Heart left ventricle (tissue), 16 donors: Measurements from ENCODE around the gene ERBB4. TPM values are rescaled to one million over a fixed set of nuclear protein-coding genes. Genes with fewer than 3 reads are reported as not detected.

Source experiments
- ATAC-seq, 4 donors: fragments of 200-7000 bp; cut with Tn5 transposase; one replicate each; pipeline ENCODE4 v1.9.1; 2020 to 2022; ENCODE audit warnings: moderate library complexity in 4 of 4, mild to moderate bottlenecking in 3 of 4, moderate number of reproducible peaks in 1 of 4
- DNase-seq, 5 donors: peaks; one replicate each; pipeline ENCODE4 v3.0.0-alpha.2; 2020
- H3K27ac ChIP-seq, 12 donors: fragments of 200-600 bp; sonication (generic) in 4 of 12; one replicate each; pipeline versions ENCODE4 v1.5.0 to v1.8.0; 2016 to 2022; ENCODE audit warnings: mild to moderate bottlenecking in 2 of 12
- H3K27me3 ChIP-seq, 9 donors: fragments of 200-600 bp; sonication (generic) in 2 of 9; one replicate each; pipeline versions ENCODE4 v1.5.1 to v1.8.0; 2016 to 2022; ENCODE audit warnings: mild to moderate bottlenecking in 3 of 9
- H3K36me3 ChIP-seq, 9 donors: fragments of 200-600 bp; sonication (generic) in 2 of 9; one replicate each; pipeline versions ENCODE4 v1.5.0 to v1.8.0; 2018 to 2022; ENCODE audit warnings: mild to moderate bottlenecking in 2 of 9
- H3K4me1 ChIP-seq, 12 donors: fragments of 200-600 bp; sonication (generic) in 4 of 12; one replicate each; pipeline versions ENCODE4 v1.5.0 to v1.8.0; 2016 to 2022; ENCODE audit warnings: mild to moderate bottlenecking in 3 of 12
- H3K4me3 ChIP-seq, 12 donors: fragments of 200-600 bp; sonication (generic) in 4 of 12; one replicate each; pipeline versions ENCODE4 v1.5.0 to v1.8.0; 2017 to 2022; ENCODE audit warnings: mild to moderate bottlenecking in 9 of 12, moderate library complexity in 4 of 12
- H3K9me3 ChIP-seq, 12 donors: fragments of 200-600 bp; sonication (generic) in 4 of 12; one replicate each; pipeline versions ENCODE4 v1.5.0 to v1.8.0; 2016 to 2022; ENCODE audit warnings: mild to moderate bottlenecking in 1 of 12
- POLR2A ChIP-seq, 2 donors: fragments of 450-650 bp; IDR thresholded peaks; one replicate each; pipeline ENCODE4 v1.6.1; 2017; ENCODE audit warnings: antibody characterized with exemption in 2 of 2, mild to moderate bottlenecking in 2 of 2, moderate library complexity in 2 of 2
- WGBS, 4 donors: extraction: QIAGEN DNeasy Blood & Tissue Kit in 2 of 4; methylation state at CpG; one replicate each; pipeline versions ENCODE4 v1.1.5 to v1.1.7; 2013 to 2018; 5-methylcytosine and 5-hydroxymethylcytosine counted together
- intact Hi-C, 10 donors: fragments of 100-400 bp; cut with DNase I; formaldehyde crosslinking; loops; one replicate each; pipeline versions ENCODE4 v1.11.1 to v1.14.2; 2022
- polyA plus RNA-seq, 2 donors: library from polyadenylated mRNA; stranded (reverse); fragments of 200-250 nt; gene quantifications; one replicate each; pipeline ENCODE4 v1.2.3, GENCODE V29; 2013
- total RNA-seq, 9 donors: library from RNA; depleted of rRNA in 2 of 9; stranded (reverse); fragments of >200 nt in 2 of 9; fragmentation: NEBNext Ultra II Directional in 3 of 9; extraction: Animal tissue kit (Norgen Biotek cat#: 25700) in 3 of 9; gene quantifications; one replicate each; pipeline versions ENCODE4 v1.1.0 to v1.2.4, GENCODE V29; 2016 to 2023
- TF ChIP-seq, protein P1 (sequence below), 12 donors: fragments of 200-600 bp; sonication (generic) in 4 of 12; IDR thresholded peaks; one replicate each; pipeline versions ENCODE4 v1.5.0 to v1.8.0; 2018 to 2022; ENCODE audit warnings: antibody characterized with exemption in 12 of 12, mild to moderate bottlenecking in 5 of 12
- donor health status: ischemic (EF 13 %, LVEDD 7.1; RV severe dilation, severe dysfunction).
- donor health status: healthy with polysubstance abuse.
- donor health status: DM: no; HTN: yes; CAD: no.
- donor health status: DM: no; HTN: no; CAD: no.
- donor health status: ischemic (EF 25% LVEDD 6.9; RV normal size, moderate dysfunction).
- donor health status: ischemic (EF 25% LVEDD 5.7; RV mildly dilated, moderate dysfunction).
- donor health status: healthy.
- donor health status: DM: yes; HTN: yes; CAD: no.
- donor health status: ischemic (EF 35%, LVEDD 5.7; RV mildly dilated, moderate dysfunction).
- donor health status: nonischemic (EF 11% LVEDD 7.7; RV severe dilation, severe dysfunction).
- donor health status: DM: yes; HTN: yes; CAD: no.
- donor health status: PGD.
- donor health status: ischemic (EF 29% LVEDD 5.4; RV normal size, mild dysfunction).
- donor health status: nonischemic (EF 23%, LVEDD 6.1; RV moderate dilation, normal function).

The ERBB4 gene
- total and polyA plus RNA-seq, 11 donors, result 1.3 to 29.5 (median 11.7) TPM

GRCh38 chr2:211457325-211457724 is 1081.3 kb downstream of the ERBB4 start:
- H3K4me3 ChIP-seq, result no peak overlapping the region
- intact Hi-C loops, result loop anchor here in 3 of 10 donors (5.0 kb wide), 2 partner anchors 1100 to 1110 kb away; no protein-coding TSS in a partner anchor
- no peaks in the 10 kb centered on the region for H3K9me3 ChIP-seq
- DNase-seq (no peak), ATAC-seq (no peak)
- WGBS, 4 donors, result 35 to 66% (median 52%) methylated on average over 2 of the region's 2 CpGs
- peaks cover 0 to 4% (median 0%) of the 10 kb centered on the region in 12 donors for H3K4me1 ChIP-seq
- H3K36me3 ChIP-seq, result no peaks in the 10 kb centered on the region
- H3K27ac ChIP-seq, result no peak overlapping the region
- TF ChIP-seq, protein P1, sequence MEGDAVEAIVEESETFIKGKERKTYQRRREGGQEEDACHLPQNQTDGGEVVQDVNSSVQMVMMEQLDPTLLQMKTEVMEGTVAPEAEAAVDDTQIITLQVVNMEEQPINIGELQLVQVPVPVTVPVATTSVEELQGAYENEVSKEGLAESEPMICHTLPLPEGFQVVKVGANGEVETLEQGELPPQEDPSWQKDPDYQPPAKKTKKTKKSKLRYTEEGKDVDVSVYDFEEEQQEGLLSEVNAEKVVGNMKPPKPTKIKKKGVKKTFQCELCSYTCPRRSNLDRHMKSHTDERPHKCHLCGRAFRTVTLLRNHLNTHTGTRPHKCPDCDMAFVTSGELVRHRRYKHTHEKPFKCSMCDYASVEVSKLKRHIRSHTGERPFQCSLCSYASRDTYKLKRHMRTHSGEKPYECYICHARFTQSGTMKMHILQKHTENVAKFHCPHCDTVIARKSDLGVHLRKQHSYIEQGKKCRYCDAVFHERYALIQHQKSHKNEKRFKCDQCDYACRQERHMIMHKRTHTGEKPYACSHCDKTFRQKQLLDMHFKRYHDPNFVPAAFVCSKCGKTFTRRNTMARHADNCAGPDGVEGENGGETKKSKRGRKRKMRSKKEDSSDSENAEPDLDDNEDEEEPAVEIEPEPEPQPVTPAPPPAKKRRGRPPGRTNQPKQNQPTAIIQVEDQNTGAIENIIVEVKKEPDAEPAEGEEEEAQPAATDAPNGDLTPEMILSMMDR (IDR thresholded peaks at IDR 0.05), result no peak
- no peak for TF ChIP-seq POLR2A (IDR thresholded peaks at IDR 0.05)
- H3K27me3 ChIP-seq, result no peaks in the 10 kb centered on the region

DNA sequence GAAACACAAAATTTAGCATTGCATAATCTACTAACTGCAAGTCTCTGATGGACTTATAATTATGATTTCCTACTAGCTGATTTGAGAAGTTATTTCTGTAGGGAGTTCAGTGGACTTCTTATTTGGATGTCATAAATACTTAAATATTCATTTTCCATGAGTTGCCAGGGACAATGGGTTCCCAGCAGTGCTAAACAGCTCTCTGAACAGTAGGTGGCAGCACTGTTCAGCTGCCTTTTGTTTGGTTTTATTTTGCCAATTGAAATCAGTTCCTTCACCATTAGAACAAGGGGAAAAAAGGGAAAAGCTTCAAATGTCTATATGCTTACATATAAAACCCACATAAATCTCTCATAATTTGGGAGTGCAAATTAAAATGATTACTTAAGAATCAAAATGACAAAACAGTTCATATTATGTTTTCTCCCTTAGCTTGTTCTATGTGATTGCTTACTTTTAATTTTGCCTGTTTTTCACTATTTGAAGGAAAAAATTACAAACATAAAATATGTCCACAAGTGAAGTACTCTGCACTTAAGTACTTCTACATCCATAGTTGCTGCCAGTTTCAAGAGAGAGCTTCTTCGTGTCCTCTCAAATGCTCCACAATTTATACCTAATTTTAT is 1083.3 kb downstream of the ERBB4 start:
- Histone ChIP-seq H3K27ac (no peak overlapping the region), H3K4me3 (no peak overlapping the region), H3K36me3 (no peaks in the 10 kb centered on the region), H3K9me3 (no peaks in the 10 kb centered on the region), H3K4me1 (peaks cover 0 to 4% (median 0%) of the 10 kb centered on the region in 12 donors), H3K27me3 (no peaks in the 10 kb centered on the region)
- intact Hi-C loops, result loop anchor here in 4 of 10 donors (2.0 to 5.0 kb wide), 3 partner anchors 1102 to 1112 kb away; no protein-coding TSS in a partner anchor
- TF ChIP-seq, protein P1 (IDR thresholded peaks at IDR 0.05), result peak; percentile 70 to 93 (median 82)
- no peak for TF ChIP-seq POLR2A (IDR thresholded peaks at IDR 0.05)
- DNase-seq, result no peak
- peak in 1 of 4 donors; percentile 54 for ATAC-seq
- WGBS, 4 donors, result 85 to 95% (median 87%) methylated on average over 1 of the region's 1 CpG

DNA sequence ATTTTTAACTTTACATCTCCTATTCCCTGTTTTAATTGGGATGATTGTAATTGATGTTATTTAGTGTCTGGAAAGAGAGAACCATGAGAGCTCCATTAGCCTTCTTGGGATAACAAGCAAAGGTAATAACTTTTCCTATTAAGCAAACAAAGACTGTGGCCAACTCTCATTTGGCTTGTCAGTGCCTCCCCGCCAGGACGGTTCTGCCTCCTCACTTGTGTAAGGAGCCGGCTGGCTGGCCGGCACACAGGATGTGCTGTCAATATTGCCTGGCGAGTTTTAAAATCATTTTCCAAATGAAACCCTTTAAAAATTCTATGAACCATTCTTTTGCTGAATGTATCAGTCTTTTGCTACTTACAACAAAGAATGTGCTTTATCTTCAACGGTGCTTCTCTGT is 1083.9 kb downstream of the ERBB4 start:
- H3K36me3 ChIP-seq, result no peaks in the 10 kb centered on the region
- no peaks in the 10 kb centered on the region for H3K9me3 ChIP-seq
- TF ChIP-seq POLR2A (IDR thresholded peaks at IDR 0.05), result no peak
- TF ChIP-seq, protein P1 (IDR thresholded peaks at IDR 0.05), result no peak
- intact Hi-C loops, result loop anchor here in 4 of 10 donors (2.0 to 5.0 kb wide), 3 partner anchors 1103 to 1113 kb away; no protein-coding TSS in a partner anchor
- no peak overlapping the region for H3K27ac ChIP-seq
- no peak overlapping the region for H3K4me3 ChIP-seq
- 40 to 55% (median 54%) methylated on average over 6 of the region's 6 CpGs for WGBS, 4 donors
- H3K4me1 ChIP-seq, result peaks cover 0 to 4% (median 0%) of the 10 kb centered on the region in 12 donors
- DNase-seq, result no peak
- H3K27me3 ChIP-seq, result no peaks in the 10 kb centered on the region
- no peak for ATAC-seq

DNA sequence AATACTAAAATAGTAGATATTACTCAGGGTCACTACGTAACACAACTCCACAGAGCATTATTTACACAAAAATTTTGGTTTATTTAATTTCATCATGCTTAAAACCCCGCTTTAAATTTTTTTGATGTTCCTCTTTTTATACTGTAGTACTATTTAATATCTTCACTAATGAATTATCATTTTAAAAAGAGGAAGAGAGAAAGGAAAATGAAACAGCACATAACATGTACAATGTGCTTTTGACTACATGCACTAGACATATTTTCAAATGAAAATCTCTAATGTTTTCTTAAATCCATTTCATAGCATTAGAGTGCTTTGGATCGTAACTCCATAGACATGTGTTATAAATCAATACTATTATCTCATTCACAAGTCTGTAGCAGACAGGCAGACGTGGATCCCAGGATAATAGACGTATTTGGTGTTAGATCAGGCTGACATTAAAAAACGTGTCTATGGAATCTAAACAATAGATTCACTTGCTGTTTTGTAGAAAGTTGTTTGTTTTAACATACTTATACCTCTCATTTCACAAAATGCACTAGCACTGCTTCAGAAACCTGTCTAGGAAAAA is 1085.2 kb downstream of the ERBB4 start:
- H3K4me3 ChIP-seq, result no peak overlapping the region
- TF ChIP-seq, protein P1 (IDR thresholded peaks at IDR 0.05), result no peak
- TF ChIP-seq POLR2A (IDR thresholded peaks at IDR 0.05), result no peak
- H3K27me3 ChIP-seq, result no peaks in the 10 kb centered on the region
- DNase-seq (no peak), ATAC-seq (no peak)
- WGBS, 4 donors, result 67 to 69% (median 68%) methylated on average over 6 of the region's 6 CpGs
- H3K36me3 ChIP-seq, result no peaks in the 10 kb centered on the region
- H3K4me1 ChIP-seq, result peaks cover 0 to 4% (median 0%) of the 10 kb centered on the region in 12 donors
- H3K9me3 ChIP-seq, result no peaks in the 10 kb centered on the region
- intact Hi-C loops, result no loop called here
- no peak overlapping the region for H3K27ac ChIP-seq
